Activated T-cell treated with anti-CD3 and anti-CD28 coated beads, Interleukin-2, amount 50 U/mL, for 1 hour (primary cell): Measurements from ENCODE around the gene FOXN3.
"Not testable (repeated sequence)": the region's sequence is repeated elsewhere in the genome, so short reads cannot be mapped to it uniquely, and the experiment has no call there.

Experiments
- DNase-seq: peaks from one replicate; pipeline ENCODE4 v3.0.0-alpha.2; 2020

FOXN3 gene

GRCh38 chr14:89302396-89302950 is 114.6 kb downstream of the FOXN3 start:
- DNase-seq, result no peak

DNA sequence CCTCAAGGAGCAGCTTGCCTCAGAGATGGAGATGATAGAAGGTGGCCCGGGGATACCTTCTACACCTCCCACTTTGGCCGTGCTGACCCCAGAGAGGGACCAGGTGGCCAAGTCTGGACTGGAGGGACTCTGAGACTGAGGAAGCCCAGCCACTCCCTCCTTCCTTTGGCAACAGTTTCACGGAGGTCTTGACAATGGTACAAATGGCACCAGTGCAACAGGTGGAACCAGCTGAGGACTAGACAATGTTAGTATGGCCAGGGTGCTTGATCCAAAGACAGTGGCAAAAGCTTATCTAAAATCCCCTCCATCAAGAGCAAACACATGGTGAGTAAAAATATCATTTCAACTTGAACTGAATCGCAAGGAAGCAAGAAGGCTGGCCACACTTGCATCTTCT is 117.4 kb downstream of the FOXN3 start:
- DNase-seq, result no peak

DNA sequence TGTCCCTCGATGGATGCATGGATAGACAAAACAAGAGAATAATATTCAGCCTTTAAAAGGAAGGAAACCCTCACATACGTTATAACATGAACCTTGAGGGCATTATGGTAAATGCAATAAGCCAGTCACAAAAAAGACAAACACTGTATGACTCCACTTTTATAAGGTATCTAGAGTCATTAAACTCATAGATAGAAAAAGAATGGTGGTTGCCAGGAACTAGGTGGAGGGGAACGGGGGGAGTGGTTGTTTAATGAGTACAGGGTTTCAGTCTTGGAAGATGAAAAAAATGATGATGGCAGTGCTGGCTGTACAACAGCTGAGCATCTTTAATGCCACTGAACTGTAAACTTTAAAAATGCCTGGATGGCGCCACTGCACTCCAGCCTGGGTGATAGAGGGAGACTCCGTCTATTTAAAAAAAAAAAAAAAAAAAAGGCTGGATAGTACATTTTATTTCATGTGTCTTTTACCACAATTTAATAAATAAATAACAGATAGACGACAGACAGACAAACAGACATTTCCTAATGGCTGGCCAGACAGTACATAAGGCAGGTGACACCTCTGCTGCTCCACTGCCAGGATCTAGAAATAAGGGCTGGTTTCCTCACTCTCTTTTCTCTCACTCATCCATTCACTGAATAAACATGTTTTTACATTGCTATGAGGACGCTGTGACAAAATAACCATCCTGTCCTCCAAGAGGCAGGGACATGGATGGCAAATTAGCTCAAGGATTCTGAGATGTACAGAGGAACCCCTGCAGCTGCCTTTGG is 118.8 kb downstream of the FOXN3 start:
- no peak for DNase-seq

DNA sequence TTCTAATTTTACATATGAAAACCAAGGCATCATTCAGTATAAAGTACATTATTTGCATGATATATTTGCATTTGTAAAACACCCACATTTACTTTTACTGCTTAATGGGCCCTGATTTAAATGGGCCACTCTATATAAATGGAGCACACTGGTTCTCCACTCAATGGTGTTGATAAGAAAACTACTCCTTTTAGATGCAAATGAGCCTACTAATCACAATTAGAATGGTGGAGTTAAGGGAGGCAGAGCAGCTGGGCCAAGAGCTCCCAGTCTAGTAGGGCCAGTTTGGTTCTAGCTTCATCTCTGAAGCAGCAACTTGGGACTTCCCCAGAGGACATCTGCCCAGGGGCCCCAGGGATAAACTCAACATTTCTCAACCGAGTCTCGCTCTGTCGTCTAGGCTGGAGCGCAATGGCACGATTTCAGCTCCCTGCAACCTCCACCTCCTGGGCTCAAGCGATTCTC is 120.7 kb downstream of the FOXN3 start:
- no peak for DNase-seq

DNA sequence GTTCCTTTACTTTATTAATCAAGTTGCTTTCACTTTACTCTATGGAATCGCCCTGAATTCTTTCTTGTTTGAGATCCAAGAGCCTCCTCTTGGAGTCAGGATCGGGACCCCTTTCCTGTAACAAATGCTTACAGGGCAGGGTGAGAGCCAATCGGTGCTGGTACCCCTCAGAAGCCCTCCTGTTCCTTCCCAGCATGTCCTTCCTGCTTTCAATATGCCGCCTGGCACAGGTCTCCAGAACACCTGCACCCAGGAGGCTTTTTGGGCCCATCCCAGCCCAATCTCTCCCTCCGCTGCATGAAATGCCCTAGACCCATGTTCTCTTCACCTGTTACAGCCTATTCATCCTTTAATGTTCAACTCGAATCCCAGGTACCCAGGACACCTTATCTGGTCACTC is 122.2 kb downstream of the FOXN3 start:
- DNase-seq, result no peak

GRCh38 chr14:89294469-89294868 is 122.6 kb downstream of the FOXN3 start:
- not testable (repeated sequence) for DNase-seq

GRCh38 chr14:89294060-89294459 is 123.0 kb downstream of the FOXN3 start:
- no peak for DNase-seq

DNA sequence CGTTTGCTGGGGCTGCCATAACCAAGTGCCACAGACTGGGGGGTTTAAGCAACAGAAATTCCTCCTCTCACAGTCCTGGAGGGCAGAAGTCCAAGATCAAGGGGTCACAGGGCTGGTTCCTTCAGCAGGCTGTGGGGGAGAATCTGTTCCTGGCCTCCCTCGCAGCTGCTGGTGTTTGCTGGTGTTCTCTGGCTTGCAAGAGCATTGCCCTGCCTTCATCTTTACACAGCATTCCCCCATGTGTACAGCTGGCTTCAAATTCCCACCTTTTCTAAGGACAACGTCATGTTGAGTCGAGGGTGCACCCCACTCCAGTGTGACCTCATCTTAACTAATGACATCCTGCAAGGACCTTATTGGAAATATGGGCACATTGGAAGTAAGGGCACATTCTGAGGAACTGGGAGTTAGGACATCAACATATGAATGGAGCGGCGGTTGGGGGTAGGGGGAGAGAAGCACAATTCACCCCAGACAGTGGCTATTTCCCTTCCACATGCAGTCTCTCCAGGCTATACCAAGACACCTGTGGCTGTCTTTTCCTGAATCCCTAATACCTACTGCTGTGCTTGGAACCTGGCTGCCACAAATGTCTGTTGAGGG is 123.6 kb downstream of the FOXN3 start:
- no peak for DNase-seq

DNA sequence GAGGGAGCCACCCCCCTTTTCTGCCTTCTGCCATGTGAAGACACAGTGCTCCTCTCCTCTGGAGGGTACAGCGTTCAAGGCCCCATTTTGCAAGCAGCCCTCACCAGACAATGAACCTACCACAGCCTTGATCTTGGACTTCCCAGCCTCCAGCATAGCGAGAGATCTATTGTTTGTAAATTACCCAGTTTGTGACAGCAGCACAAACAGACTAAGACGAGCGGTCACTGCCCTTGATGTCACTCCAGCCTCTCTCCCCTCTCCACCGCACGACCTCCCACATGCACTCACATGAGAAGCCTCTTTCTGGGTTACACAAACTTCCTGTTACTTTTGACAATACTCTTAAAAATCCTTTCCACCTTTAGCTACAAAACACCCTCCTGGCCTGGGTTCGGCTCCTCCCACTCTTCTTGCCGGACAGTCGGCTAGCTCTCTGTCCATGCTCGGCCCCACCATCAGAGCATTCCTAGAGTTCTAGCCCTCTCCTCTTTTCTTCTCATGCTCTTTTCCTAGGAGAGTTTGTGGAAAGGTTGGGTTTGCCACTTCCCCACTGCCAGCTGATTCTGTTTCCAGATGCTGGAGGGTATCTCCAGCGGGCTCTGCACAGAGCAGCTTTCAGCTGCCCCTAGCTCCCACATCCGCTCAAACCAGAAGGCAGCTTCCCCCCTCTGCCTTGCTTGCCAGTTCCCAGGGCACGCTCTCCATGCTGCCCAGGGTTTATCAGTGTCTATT is 124.3 kb downstream of the FOXN3 start:
- DNase-seq, result no peak

GRCh38 chr14:89291351-89291940 is 125.6 kb downstream of the FOXN3 start:
- DNase-seq, result no peak

GRCh38 chr14:89290813-89291212 is 126.2 kb downstream of the FOXN3 start:
- no peak for DNase-seq

GRCh38 chr14:89289477-89289876 is 127.6 kb downstream of the FOXN3 start:
- DNase-seq, result no peak

DNA sequence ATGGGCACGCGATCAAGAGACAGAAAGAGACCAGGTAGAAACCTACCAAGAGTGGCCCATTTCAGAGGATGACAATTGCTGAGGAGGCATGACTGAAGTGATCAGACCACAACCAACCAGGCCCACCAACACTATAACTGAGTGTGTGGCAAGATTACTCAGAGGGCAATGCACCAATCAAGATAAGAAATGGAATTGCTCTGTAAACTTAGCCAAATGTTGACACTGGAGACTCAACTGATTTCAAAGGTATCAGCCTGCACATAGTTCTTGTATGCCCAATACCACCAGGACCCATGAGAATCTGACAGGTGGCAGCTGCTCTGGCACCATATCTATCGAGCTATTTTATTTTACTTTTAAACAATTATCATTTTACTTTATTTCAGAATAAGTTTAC is 128.9 kb downstream of the FOXN3 start:
- DNase-seq, result no peak

GRCh38 chr14:89284333-89285058 is 132.5 kb downstream of the FOXN3 start:
- DNase-seq, result no peak

DNA sequence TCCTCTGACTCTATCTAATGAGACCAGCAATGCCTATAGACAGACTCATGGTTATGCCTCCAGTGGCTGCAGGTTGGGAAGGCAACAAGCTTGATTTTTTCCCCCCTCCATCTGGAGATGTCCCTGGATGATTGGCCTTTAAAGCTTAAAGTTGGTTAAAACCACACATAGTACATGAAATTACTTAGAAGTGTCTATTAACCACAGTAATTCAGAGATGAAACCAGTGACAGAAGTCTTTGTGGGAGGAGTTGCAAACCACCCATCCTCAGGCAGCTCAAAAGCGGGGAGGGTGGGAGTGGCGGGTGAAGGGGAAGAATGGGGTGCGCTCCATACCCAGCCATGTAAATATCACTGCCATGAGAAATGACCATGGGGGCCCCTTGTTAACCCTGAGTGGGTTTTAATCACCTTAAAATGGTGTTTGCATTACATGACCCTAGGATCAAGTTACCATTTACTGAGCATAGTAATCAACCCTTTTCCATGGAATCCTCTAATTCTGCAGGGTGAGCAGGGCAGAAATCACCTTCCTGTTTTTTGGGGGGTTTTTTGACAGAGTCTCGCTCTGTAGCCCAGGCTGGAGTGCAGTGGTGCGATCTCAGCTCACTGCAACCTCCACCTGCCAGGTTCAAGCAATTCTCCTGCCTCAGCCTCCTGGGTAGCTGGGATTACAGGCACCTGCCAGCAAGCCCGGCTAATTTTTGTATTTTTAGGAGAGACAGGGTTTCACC is 133.5 kb downstream of the FOXN3 start:
- no peak for DNase-seq

GRCh38 chr14:89282191-89282590 is 134.8 kb downstream of the FOXN3 start:
- DNase-seq, result no peak

GRCh38 chr14:89280600-89280999 is 136.4 kb downstream of the FOXN3 start:
- DNase-seq, result no peak

GRCh38 chr14:89279649-89280232 is 137.3 kb downstream of the FOXN3 start:
- DNase-seq, result no peak

DNA sequence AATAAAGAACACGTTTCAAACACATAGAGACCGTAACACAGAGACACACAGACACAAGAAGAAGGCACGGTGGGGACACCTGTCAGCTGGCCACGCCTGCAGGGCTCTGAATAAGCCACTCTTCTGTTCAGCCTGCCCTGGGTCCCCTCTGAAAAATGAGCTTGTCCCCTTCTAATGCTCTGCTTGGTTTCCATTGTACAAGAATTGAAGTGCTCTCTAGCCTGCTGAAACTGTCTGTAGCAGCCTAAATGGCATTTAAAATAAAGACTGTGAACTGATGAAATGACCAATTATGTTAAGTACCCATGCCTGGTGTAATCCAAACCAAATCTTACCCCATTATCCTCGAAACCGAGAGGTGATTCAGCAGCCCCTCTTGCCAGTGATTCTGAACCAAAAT is 139.8 kb downstream of the FOXN3 start:
- no peak for DNase-seq

DNA sequence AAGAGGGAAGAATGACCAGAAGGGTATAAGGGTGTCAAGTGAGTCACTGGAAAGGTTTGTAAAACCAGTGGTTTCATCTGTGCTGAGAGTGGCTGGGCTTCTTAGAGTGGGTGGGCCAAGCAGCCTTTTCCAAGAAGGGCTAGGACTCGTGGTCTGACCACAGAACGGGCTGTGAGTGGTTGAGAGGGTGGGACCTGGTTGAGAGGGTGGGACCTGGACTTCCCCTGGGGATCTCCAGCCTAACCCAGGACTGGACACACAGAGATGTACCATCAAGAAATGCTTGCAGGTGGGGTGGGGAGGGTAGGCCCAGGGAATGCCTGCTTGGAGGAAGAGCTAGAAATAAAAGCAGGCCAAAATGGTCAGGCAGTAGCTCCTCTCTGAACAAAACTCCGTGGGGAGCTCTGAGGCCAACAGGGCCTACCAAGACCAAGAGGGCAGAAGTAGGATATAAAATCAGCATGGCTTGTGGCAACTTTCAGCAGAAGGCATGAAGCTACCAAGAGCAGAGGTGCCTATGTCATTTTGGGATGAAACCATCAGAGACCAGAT is 140.5 kb downstream of the FOXN3 start:
- no peak for DNase-seq
